Fibroblast of lung (primary cell): ENCODE results near the gene TRRAP.

Experiments
- CTCF ChIP-seq, 2 donors: IDR thresholded peaks in 1 of 2; conservative IDR thresholded peaks in 1 of 2; 1 replicate in 1 of 2; 2 replicates in 1 of 2; pipeline ENCODE4 v1.5.1; 2011 to 2012; ENCODE audit warnings: low read length in 2 of 2, control low read depth in 1 of 2, inconsistent platforms in 1 of 2, low read depth in 1 of 2, mild to moderate bottlenecking in 1 of 2
- EZH2 ChIP-seq: IDR thresholded peaks from 2 replicates; pipeline ENCODE4 v1.5.1; 2012; ENCODE audit warnings: low read length, control low read depth, mild to moderate bottlenecking; ENCODE audit errors: missing control alignments

GRCh38 chr7:99050971-99051370, 172.6 kb downstream of the TRRAP start:
- TF ChIP-seq CTCF (conservative IDR thresholded peaks at IDR 0.05 in 1 of 2, IDR thresholded peaks at IDR 0.05 in 1 of 2; ENCODE audit: low read depth in 1 of 2, low read length in 2 of 2) = no peak
- no peak for TF ChIP-seq EZH2
